NCI-H2227 (cell line): ENCODE data around the gene SLIT3.

Source experiments
- DNase-seq: peaks from one replicate; lab custom pipeline; 2025; ENCODE audit not compliant: unreplicated experiment; lab: John Stamatoyannopoulos, UW

SLIT3 gene

GRCh38 chr5:168976311-168976970, 324.5 kb downstream of the SLIT3 start:
- DNase-seq = no peak

DNA sequence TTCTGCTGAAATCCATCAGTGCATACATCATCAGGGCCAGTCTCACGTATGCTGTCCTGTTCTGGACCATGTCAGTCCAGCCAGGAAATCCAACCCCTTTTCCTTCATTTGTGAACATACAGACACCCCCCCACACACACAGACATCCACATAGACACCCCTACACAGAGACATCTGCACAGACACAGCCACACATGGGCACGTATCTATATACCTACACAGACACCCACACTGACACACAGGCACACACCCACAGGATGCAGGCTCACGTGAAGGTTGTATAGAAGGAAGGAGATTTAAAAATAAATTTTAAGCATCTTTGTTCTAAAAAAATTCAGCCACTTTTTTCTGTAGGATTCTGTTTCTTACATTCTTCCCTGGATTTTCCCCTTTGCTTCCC, 325.6 kb downstream of the SLIT3 start:
- DNase-seq = no peak

- DNase-seq = no peak
These were observed 326.9 kb downstream of the SLIT3 start for GRCh38 chr5:168974082-168974481.

DNA sequence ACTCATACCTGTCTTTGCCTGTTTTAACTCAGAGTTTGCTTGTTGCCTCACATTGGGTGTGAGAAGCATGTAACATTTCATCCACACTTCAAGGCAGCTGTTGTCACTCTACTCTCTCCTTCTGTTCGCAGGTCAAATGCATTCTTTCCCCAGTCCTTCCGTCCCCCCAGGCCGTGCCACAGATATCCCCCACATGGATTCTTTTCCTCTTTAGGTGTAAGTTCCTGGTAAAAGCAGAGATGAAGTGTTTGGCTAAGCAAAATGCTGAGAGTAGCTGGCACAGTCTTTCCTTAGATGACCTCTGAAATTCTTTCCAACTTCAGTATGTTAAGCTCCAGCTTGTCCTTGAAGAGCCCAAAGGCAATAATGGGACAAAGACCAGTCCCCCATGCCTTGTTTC, 328.2 kb downstream of the SLIT3 start:
- DNase-seq = no peak

DNA sequence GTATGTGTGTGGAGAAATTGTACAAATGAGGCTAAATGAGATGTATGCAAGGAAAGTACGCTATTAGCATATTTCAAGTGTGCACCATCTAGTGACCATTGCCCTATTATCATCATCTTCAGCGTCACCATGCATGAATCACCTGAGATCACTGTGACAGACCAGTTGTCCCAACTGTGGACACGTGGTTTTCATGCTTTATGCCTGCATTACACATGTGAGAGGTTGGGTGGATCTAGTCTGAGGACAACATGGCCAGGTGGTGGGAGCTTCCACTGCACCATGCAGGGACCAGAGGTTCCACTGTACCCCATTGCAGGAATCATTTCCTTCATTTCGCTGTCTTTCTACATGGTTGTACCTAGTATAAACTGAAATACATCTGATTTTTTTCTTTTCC, 329.8 kb downstream of the SLIT3 start:
- DNase-seq = no peak

DNA sequence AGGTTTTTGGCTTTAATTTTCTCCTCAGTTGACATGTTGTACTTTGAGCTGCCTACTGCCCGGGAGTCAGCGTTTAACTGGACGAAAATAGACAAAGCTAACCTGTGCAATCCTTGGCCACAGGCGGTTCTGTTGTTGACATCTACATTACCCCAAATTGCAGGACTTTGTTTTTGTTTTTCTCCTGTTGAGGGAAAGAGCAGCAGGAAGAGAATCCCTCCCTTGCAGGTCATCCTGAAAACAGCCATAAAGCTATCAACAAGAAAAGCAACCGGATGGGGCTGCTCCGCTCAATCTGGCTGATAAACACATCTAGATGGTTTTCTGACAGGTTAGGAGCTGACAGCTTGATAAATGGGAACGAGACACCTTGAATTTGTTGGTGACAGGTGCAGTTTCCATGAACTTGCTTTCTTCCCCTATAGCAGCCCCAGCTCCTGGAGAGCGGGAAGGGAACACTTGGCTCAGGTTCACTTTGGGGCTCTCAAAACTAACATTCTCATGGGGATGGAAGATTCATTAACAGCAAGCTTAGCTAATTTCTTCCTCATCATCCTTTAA, 331.5 kb downstream of the SLIT3 start:
- DNase-seq = no peak

DNA sequence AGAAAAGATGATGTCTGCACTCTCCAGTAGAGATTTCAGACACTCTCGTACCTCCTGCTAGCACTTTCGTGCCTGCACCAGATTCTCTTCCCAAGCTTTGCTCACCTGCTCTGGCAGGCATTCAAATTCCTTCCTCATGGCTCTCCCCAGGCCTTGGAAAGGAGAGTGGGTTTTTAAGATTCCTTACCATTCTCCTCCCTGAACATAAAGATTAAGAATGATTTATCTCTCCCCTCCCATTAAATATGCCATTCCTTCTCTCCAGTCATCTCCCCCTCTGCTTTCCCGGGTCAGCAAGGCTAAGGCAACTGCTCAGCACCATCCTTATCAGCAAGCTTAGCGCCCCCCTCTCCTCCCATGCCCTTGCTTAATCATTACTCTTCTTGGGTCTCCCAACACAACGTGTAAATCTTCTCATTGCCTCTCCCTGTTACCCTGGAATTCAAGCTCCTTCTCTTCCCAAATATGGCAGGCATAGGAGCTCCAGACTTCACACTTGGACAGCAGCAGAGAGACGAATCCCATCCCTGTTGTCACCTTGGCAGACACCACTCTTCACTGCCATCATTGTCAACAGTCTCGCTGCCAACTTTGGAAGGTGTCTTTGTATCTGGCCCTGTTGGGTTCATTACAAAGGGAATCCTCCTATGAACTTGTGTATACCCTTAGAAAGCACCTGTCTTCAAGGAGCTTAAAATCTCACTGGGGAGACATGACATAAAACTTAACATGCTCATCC, 332.9 kb downstream of the SLIT3 start:
- DNase-seq = no peak

GRCh38 chr5:168965638-168966037, 335.3 kb downstream of the SLIT3 start:
- no peak for DNase-seq

DNA sequence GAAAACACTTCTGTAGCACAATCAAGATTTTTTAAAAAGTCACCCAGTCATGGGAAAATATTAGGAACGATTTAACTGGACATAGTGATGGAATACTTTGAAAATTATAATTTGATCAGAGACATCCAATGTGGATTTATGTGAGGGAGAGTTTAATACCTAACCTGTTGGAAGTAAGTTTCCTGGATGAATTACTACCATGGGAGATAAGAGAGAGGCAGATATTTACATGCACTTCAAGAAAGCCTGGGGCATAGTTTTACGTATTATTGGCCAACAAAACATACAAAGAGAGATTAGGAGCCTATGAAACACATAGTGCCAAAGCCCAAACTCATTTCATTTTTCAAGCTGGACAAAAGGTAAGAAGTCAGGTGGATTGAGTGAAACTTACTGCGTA, 336.8 kb downstream of the SLIT3 start:
- no peak for DNase-seq

DNA sequence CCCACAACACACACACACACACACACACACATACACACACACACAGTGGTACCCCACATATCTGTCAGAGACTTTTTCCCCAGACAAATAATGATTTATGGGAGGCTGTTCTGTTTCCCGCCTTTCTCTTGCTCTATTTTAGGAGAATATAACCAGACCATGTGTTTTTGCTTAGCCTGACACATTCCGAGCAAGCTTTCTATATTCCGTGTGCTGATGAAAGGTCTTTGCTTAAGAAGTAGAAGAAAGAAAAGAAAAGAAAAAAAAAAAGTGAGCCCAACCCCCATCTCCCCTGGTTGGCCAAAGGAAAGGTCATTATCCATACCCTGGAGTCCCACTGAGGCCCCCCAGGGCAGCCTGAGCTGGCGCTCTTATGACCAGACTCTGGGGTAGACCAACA, 338.6 kb downstream of the SLIT3 start:
- no peak for DNase-seq

DNA sequence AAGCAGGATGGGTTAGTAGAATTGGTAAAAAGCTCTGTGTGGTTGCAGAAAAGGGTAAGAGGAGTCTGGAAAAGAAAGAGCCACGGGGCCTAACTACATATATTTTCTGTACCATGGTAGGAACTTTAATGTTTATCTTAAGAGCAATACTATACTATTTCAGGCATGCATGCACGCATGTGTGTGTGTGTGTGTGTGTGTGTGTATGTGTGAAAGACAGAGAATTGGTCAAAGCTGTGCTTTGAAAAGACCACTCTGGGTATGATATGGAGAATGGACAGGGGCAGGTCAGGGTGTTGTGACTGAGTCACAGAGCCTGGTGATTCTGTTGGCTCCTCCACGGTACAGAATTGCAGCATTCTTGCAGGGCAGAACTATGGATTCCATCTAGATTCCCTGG, 339.3 kb downstream of the SLIT3 start:
- DNase-seq = no peak

- no peak for DNase-seq
These were observed 340.4 kb downstream of the SLIT3 start for GRCh38 chr5:168960497-168960896.

DNA sequence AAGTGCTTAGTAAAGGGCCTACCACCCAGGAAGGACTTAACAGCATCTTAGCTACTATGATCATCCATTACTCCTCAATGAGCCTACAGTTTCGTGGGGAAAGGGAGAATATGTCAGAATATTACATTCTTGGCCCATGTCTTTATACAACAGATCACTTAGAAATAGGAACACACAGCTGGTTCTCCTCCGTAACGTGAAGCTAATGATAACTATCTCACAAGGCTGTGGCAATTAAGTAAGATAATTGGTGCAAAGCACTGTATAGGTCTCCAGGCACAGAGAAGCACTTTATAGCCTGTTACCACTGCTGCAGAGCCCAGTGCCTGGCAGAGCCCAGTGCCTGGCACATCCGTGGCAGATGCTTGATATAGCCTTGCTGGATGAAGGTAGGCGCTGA, 347.6 kb downstream of the SLIT3 start:
- DNase-seq = no peak

- no peak for DNase-seq
These were observed 348.7 kb downstream of the SLIT3 start for GRCh38 chr5:168952196-168952595.

- no peak for DNase-seq
These were observed 349.2 kb downstream of the SLIT3 start for GRCh38 chr5:168951769-168952168.

GRCh38 chr5:168951356-168951755, 349.6 kb downstream of the SLIT3 start:
- DNase-seq = no peak

DNA sequence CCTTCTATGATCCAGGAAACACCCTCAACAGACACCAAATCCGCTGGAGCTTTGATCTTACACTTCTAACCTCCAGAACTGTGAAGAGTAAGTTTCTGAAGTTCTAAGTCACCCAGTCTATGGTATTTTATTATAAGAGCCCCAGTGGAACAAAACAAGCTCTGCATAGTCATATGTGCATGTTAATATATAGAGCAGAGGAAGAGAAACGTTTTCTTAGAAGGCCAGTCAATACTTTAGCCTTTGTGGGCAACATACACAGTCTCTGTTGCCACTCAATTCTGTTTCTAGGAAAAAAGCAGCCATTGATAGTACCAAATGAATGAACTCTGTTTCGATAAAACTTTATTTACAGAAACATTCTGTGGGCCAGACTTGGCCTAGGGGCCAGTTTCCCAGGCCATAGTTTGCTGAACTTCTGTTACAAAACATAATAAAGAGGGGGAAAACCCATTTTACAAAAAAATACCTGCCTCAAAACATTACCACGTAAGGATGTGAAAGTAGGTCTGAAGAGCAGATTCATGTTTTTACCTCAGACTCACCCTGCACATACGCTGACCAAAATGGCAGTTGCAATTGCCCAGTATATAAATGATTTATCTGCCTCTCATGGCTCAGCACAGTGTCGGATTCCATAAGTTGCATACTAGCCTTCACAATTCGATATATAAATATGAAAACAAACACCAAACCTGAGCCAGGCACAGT, 350.5 kb downstream of the SLIT3 start:
- DNase-seq = no peak

GRCh38 chr5:168948746-168949145, 352.2 kb downstream of the SLIT3 start:
- no peak for DNase-seq

GRCh38 chr5:168947212-168947868, 353.6 kb downstream of the SLIT3 start:
- peak; percentile 54 for DNase-seq

- DNase-seq = peak; percentile 17
These were observed 354.6 kb downstream of the SLIT3 start for GRCh38 chr5:168946363-168946762.

DNA sequence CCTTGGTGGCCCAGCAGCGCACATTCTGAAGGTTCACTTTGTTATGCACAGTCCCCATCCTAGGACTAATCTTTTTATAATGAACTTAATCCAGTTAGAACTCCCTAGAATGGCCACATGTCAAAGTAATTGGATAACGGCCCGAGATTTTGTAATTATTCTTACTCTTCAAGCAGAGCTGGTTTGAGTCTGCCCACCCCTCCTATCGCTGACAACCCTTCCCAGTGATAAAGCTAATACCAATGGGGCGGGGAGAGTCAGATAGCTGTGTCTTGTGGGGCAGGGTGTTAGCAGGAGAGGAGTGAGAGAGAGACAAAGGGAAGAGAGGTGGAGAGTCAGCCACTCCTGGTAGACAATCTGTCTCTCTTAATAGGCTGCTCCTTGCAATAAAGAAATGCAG, 356.9 kb downstream of the SLIT3 start:
- peak; percentile 46 for DNase-seq
